Keratinocyte (primary cell): ENCODE measurements around the gene HIVEP1.

Source experiments
- CTCF ChIP-seq, 3 experiments: IDR thresholded peaks in 1 of 3; conservative IDR thresholded peaks in 1 of 3; optimal IDR thresholded peaks in 1 of 3; 2 replicates in 2 of 3; 3 replicates in 1 of 3; pipeline versions ENCODE3 to v1.5.1; 2011; ENCODE audit warnings: low read length in 3 of 3, mild to moderate bottlenecking in 3 of 3, moderate library complexity in 2 of 3, control low read depth in 1 of 3, inconsistent platforms in 1 of 3; ENCODE audit not compliant: insufficient read depth in 2 of 3; ENCODE audit errors: extremely low read depth in 1 of 3
- EZH2 ChIP-seq: IDR thresholded peaks from one replicate; pipeline ENCODE4 v1.6.1; 2012; ENCODE audit warnings: inconsistent platforms, mild to moderate bottlenecking, low read length, moderate library complexity

DNA sequence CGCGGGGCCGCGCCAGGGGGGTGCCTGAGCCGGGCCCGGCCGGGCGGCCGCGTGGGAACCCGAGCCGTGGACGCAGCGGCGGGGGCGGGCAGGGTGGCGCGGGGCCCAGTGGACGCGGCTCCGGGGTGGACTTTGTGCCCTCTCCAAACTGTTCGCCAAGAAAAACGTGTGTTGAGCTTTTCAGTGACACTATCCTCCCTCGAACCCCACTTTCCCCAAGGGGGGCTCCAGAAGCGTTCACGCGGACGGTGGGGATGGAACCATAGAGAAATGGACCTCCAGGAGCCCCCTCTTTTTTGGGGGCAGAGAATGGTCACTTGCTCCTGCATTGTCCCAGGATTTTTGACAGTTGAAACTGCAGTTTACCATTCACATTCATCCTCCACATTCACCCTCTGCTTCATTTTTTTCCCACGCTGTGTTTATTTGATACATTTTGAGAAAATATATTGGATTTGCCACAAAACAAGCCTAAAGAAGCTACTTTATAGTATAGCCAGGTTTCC, 2.9 kb upstream of the HIVEP1 start:
- TF ChIP-seq CTCF (optimal IDR thresholded peaks at IDR 0.05 in 1 of 3, IDR thresholded peaks at IDR 0.05 in 1 of 3, conservative IDR thresholded peaks at IDR 0.05 in 1 of 3; ENCODE audit: extremely low read depth in 1 of 3, insufficient read depth in 2 of 3, low read length in 3 of 3) (no peak), EZH2 (no peak)
